Heart left ventricle (tissue), 16 donors: ENCODE results near the gene FGF23. TPM values are rescaled to one million over a fixed set of nuclear protein-coding genes. Genes with fewer than 3 reads are reported as not detected.

ENCODE experiments used
- ATAC-seq, 4 donors: fragments of 200-7000 bp; cut with Tn5 transposase; one replicate each; pipeline ENCODE4 v1.9.1; 2020 to 2022; ENCODE audit warnings: moderate library complexity in 4 of 4, mild to moderate bottlenecking in 3 of 4, moderate number of reproducible peaks in 1 of 4
- DNase-seq, 5 donors: peaks; one replicate each; pipeline ENCODE4 v3.0.0-alpha.2; 2020
- H3K27ac ChIP-seq, 12 donors: fragments of 200-600 bp; sonication (generic) in 4 of 12; one replicate each; pipeline versions ENCODE4 v1.5.0 to v1.8.0; 2016 to 2022; ENCODE audit warnings: mild to moderate bottlenecking in 2 of 12
- H3K27me3 ChIP-seq, 9 donors: fragments of 200-600 bp; sonication (generic) in 2 of 9; one replicate each; pipeline versions ENCODE4 v1.5.1 to v1.8.0; 2016 to 2022; ENCODE audit warnings: mild to moderate bottlenecking in 3 of 9
- H3K36me3 ChIP-seq, 9 donors: fragments of 200-600 bp; sonication (generic) in 2 of 9; one replicate each; pipeline versions ENCODE4 v1.5.0 to v1.8.0; 2018 to 2022; ENCODE audit warnings: mild to moderate bottlenecking in 2 of 9
- H3K4me1 ChIP-seq, 12 donors: fragments of 200-600 bp; sonication (generic) in 4 of 12; one replicate each; pipeline versions ENCODE4 v1.5.0 to v1.8.0; 2016 to 2022; ENCODE audit warnings: mild to moderate bottlenecking in 3 of 12
- H3K4me3 ChIP-seq, 12 donors: fragments of 200-600 bp; sonication (generic) in 4 of 12; one replicate each; pipeline versions ENCODE4 v1.5.0 to v1.8.0; 2017 to 2022; ENCODE audit warnings: mild to moderate bottlenecking in 9 of 12, moderate library complexity in 4 of 12
- H3K9me3 ChIP-seq, 12 donors: fragments of 200-600 bp; sonication (generic) in 4 of 12; one replicate each; pipeline versions ENCODE4 v1.5.0 to v1.8.0; 2016 to 2022; ENCODE audit warnings: mild to moderate bottlenecking in 1 of 12
- POLR2A ChIP-seq, 2 donors: fragments of 450-650 bp; IDR thresholded peaks; one replicate each; pipeline ENCODE4 v1.6.1; 2017; ENCODE audit warnings: antibody characterized with exemption in 2 of 2, mild to moderate bottlenecking in 2 of 2, moderate library complexity in 2 of 2
- WGBS, 4 donors: extraction: QIAGEN DNeasy Blood & Tissue Kit in 2 of 4; methylation state at CpG; one replicate each; pipeline versions ENCODE4 v1.1.5 to v1.1.7; 2013 to 2018; 5-methylcytosine and 5-hydroxymethylcytosine counted together
- intact Hi-C, 10 donors: fragments of 100-400 bp; cut with DNase I; formaldehyde crosslinking; loops; one replicate each; pipeline versions ENCODE4 v1.11.1 to v1.14.2; 2022
- polyA plus RNA-seq, 2 donors: library from polyadenylated mRNA; stranded (reverse); fragments of 200-250 nt; gene quantifications; one replicate each; pipeline ENCODE4 v1.2.3, GENCODE V29; 2013
- total RNA-seq, 9 donors: library from RNA; depleted of rRNA in 2 of 9; stranded (reverse); fragments of >200 nt in 2 of 9; fragmentation: NEBNext Ultra II Directional in 3 of 9; extraction: Animal tissue kit (Norgen Biotek cat#: 25700) in 3 of 9; gene quantifications; one replicate each; pipeline versions ENCODE4 v1.1.0 to v1.2.4, GENCODE V29; 2016 to 2023
- TF ChIP-seq, protein P1 (sequence below), 12 donors: fragments of 200-600 bp; sonication (generic) in 4 of 12; IDR thresholded peaks; one replicate each; pipeline versions ENCODE4 v1.5.0 to v1.8.0; 2018 to 2022; ENCODE audit warnings: antibody characterized with exemption in 12 of 12, mild to moderate bottlenecking in 5 of 12
- donor health status: ischemic (EF 13 %, LVEDD 7.1; RV severe dilation, severe dysfunction).
- donor health status: healthy with polysubstance abuse.
- donor health status: DM: no; HTN: yes; CAD: no.
- donor health status: DM: no; HTN: no; CAD: no.
- donor health status: ischemic (EF 25% LVEDD 6.9; RV normal size, moderate dysfunction).
- donor health status: ischemic (EF 25% LVEDD 5.7; RV mildly dilated, moderate dysfunction).
- donor health status: healthy.
- donor health status: DM: yes; HTN: yes; CAD: no.
- donor health status: ischemic (EF 35%, LVEDD 5.7; RV mildly dilated, moderate dysfunction).
- donor health status: nonischemic (EF 11% LVEDD 7.7; RV severe dilation, severe dysfunction).
- donor health status: DM: yes; HTN: yes; CAD: no.
- donor health status: PGD.
- donor health status: ischemic (EF 29% LVEDD 5.4; RV normal size, mild dysfunction).
- donor health status: nonischemic (EF 23%, LVEDD 6.1; RV moderate dilation, normal function).

FGF23 gene
- total and polyA plus RNA-seq, 11 donors, result 0.04 to 0.15 (median 0.10) TPM; not detected in 8

DNA sequence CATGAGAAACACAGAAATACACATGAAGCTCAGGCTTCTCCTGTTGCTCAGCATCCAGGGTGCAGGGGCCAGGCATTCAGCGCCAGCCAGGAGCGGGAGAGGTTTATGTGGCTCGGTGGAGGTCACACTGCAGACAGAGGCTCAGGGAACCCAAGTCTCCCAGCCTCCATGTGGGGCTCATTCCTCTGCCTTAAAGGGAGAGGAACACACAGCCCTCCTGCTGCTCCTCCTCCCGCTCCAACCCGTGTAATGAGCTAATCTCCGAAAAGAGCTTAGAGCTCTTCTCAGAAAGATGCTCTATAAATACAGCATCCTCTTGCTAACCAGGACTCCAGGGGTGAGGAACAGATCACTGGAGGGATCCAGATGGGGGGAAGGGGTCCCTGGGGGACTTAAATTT is 37.9 kb upstream of the FGF23 start:
- peak in 1 of 4 donors; percentile 84 for ATAC-seq
- H3K27ac ChIP-seq, result peak overlapping the region in 4 of 12 donors; percentile 13 to 83 (median 82)

DNA sequence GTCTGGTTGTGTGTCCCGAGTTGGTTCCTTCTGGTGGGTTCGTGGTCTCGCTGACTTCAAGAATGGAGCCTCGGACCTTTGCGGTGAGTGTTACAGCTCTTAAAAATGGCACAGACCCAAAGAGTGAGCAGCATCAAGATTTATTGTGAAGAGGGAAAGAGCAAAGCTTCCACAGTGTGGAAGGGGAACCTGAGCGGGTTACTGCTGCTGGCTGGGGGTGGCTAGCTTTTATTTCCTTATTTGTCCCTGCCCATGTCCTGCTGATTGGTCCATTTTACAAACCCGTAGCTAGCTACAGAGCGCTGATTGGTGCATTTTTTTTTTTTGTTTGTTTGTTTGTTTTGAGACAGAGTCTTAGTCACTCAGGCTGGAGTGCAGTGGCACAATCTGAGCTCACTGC is 36.8 kb upstream of the FGF23 start:
- peaks cover 0 to 9% (median 0%) of the 10 kb centered on the region in 9 donors for H3K27me3 ChIP-seq
- DNase-seq (no peak), ATAC-seq (no peak)
- peaks cover 0 to 26% (median 0%) of the 10 kb centered on the region in 12 donors for H3K4me1 ChIP-seq
- no peaks in the 10 kb centered on the region for H3K9me3 ChIP-seq
- intact Hi-C loops, result loop anchor here in 2 of 10 donors (5.0 kb wide), 2 partner anchors 59 to 111 kb away; no protein-coding TSS in a partner anchor
- no peak for TF ChIP-seq POLR2A (IDR thresholded peaks at IDR 0.05)
- TF ChIP-seq, protein P1, sequence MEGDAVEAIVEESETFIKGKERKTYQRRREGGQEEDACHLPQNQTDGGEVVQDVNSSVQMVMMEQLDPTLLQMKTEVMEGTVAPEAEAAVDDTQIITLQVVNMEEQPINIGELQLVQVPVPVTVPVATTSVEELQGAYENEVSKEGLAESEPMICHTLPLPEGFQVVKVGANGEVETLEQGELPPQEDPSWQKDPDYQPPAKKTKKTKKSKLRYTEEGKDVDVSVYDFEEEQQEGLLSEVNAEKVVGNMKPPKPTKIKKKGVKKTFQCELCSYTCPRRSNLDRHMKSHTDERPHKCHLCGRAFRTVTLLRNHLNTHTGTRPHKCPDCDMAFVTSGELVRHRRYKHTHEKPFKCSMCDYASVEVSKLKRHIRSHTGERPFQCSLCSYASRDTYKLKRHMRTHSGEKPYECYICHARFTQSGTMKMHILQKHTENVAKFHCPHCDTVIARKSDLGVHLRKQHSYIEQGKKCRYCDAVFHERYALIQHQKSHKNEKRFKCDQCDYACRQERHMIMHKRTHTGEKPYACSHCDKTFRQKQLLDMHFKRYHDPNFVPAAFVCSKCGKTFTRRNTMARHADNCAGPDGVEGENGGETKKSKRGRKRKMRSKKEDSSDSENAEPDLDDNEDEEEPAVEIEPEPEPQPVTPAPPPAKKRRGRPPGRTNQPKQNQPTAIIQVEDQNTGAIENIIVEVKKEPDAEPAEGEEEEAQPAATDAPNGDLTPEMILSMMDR (IDR thresholded peaks at IDR 0.05), result no peak
- H3K36me3 ChIP-seq, result no peaks in the 10 kb centered on the region
- H3K27ac ChIP-seq, result no peak overlapping the region
- no peak overlapping the region for H3K4me3 ChIP-seq
- WGBS, 4 donors, result 89 to 94% (median 91%) methylated on average over 8 of the region's 8 CpGs

More for the DNA sequence above, 37.9 kb upstream of the FGF23 start:
- Histone ChIP-seq H3K27me3 (peaks cover 0 to 9% (median 0%) of the 10 kb centered on the region in 9 donors), H3K4me1 (peaks cover 0 to 26% (median 0%) of the 10 kb centered on the region in 12 donors), H3K4me3 (no peak overlapping the region), H3K9me3 (no peaks in the 10 kb centered on the region), H3K36me3 (no peaks in the 10 kb centered on the region)
- TF ChIP-seq, protein P1 (IDR thresholded peaks at IDR 0.05), result no peak
- intact Hi-C loops, result loop anchor here in 2 of 10 donors (5.0 kb wide), 2 partner anchors 60 to 110 kb away; no protein-coding TSS in a partner anchor
- DNase-seq, result peak in 1 of 5 donors; percentile 57
- 43 to 58% (median 53%) methylated on average over 6 of the region's 6 CpGs for WGBS, 4 donors

DNA sequence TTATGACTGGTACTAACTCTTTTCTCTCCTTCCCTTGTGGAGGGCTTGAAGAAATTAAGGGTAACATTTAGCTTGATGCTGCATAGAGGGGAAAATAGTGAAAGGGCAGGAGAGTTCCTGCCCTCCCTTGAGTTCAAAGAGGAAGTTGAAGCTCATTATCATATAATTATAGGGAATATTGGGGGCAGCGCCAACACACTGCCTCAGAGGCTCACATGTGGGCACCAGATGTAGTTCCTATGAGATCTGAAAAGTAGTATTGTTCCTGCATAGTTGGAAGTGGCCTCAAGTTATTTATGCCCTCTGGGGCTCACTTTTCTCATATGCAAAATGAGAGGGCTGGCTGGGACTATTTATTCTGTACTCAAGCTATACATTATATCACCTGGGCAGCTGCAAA is 33.0 kb upstream of the FGF23 start:
- no peak overlapping the region for H3K27ac ChIP-seq
- peaks cover 0 to 2% (median 0%) of the 10 kb centered on the region in 9 donors for H3K27me3 ChIP-seq
- H3K4me1 ChIP-seq, result peaks cover 0 to 16% (median 0%) of the 10 kb centered on the region in 12 donors
- no peak for DNase-seq
- H3K36me3 ChIP-seq, result no peaks in the 10 kb centered on the region
- H3K4me3 ChIP-seq, result no peak overlapping the region
- H3K9me3 ChIP-seq, result no peaks in the 10 kb centered on the region
- TF ChIP-seq POLR2A (IDR thresholded peaks at IDR 0.05), result no peak
- TF ChIP-seq, protein P1 (IDR thresholded peaks at IDR 0.05), result no peak
- WGBS, 4 donors, result 69 to 92% (median 90%) methylated on average over 1 of the region's 1 CpG
- intact Hi-C loops, result no loop called here
- ATAC-seq, result no peak

DNA sequence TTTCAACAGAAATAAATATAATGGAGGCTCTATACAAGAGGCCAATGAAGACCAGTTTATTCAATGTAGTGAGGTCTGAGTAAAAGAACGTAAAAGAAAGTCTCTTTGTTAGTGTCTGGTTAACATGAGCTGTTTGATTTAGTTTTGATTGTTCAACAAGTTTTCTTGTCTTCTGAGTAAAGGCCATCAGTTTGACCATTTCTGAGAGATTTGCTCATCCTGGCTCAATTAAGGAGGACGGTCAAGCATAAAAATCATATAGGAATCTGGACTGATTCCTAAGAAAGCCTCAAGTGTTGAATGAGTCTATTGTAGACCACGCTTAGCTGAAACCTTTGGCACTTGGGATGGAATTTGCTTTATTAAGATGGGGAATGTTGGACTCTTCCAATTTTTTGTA is 32.5 kb upstream of the FGF23 start:
- no peak for TF ChIP-seq POLR2A (IDR thresholded peaks at IDR 0.05)
- TF ChIP-seq, protein P1 (IDR thresholded peaks at IDR 0.05), result no peak
- Histone ChIP-seq H3K36me3 (no peaks in the 10 kb centered on the region), H3K9me3 (no peaks in the 10 kb centered on the region), H3K4me3 (no peak overlapping the region), H3K27me3 (no peaks in the 10 kb centered on the region), H3K4me1 (peaks cover 0 to 12% (median 0%) of the 10 kb centered on the region in 12 donors), H3K27ac (no peak overlapping the region)
- intact Hi-C loops, result no loop called here
- WGBS, 4 donors, result 78 to 84% (median 83%) methylated on average over 3 of the region's 3 CpGs
- DNase-seq (no peak), ATAC-seq (no peak)
